ENCODE data around the gene METTL14. TPM values are rescaled to one million over a fixed set of nuclear protein-coding genes. Genes with fewer than 3 reads are reported as not detected.

The METTL14 gene
- total and polyA plus RNA-seq, 8 donors: 1.8 to 71.4 (median 10.4) TPM

Small RNA genes within 50 kb of the gene (small RNA-seq; reads per million reads assigned to genes)
- gene SEPT14P4: 0 reads per million in 4 donors

Other genes with a start within 250 kb of the METTL14 start
- gene SEC24D, start 150.7 kb downstream of the METTL14 start, total RNA-seq: 100 to 1,000 TPM in 1 of 5 donors, 10 to 100 TPM in 4; 25.9 to 132 (median 55.8) TPM
- gene SEC24D, start 150.7 kb downstream of the METTL14 start, polyA plus RNA-seq: 10 to 100 TPM in 2 of 3 donors, 1 to 10 TPM in 1; 6.7 to 19.6 (median 17.4) TPM
- 100 to 1,000 TPM; 114 to 644 (median 427) TPM for gene SYNPO2, start 203.5 kb downstream of the METTL14 start, total RNA-seq
- gene SYNPO2, start 203.5 kb downstream of the METTL14 start, polyA plus RNA-seq: 10 to 100 TPM; 24.8 to 83.4 (median 34.5) TPM

All from stomach (tissue), 8 donors.